ENCODE measurements around the gene INO80D. TPM values are rescaled to one million over a fixed set of nuclear protein-coding genes. Genes with fewer than 3 reads are reported as not detected.
A peak's percentile ranks its signal among the peaks of the same experiment; 100 is the strongest.

INO80D gene
- total and polyA plus RNA-seq, 2 of the 13 experiments (the other 11 are each of a cell fraction or from before 2014, with no cell fraction given): 7.6 to 7.9 TPM

DNA sequence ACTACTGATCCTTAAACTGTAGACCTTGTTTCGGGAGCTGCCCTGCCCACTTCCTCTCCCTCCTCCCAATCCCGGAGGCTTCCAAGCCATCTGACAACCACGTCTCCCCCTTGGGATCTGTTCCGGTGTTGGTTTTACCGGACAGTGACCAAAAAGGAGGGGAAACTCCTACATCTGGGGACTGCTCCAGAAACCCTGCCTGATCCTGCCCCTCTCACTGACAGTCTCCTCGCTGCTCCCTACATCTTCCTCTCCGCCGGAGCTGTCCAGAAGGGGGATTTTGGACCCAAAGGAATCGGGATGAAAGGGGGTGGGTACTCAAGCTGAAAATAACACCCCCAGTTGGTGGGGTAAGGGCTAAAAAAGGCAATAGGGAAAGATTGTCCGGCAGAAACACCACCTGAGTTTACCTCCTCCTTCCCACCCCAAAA, 1.5 kb downstream of the INO80D start (continued):
- TF ChIP-seq RNF2 (conservative IDR thresholded peaks at IDR 0.05; ENCODE audit: low read depth) (no peak), SNAPC2 (CRISPR knock-in tag; IDR thresholded peaks at IDR 0.05) (no peak), TOE1 (CRISPR knock-in tag; IDR thresholded peaks at IDR 0.05) (no peak), BHLHE40 (IDR thresholded peaks at IDR 0.05; ENCODE audit: low read length) (no peak), ZNF205 (CRISPR knock-in tag; IDR thresholded peaks at IDR 0.05) (0 out of 2 replicates have a peak, but pooled peaks have one; percentile 32)
- TF ChIP-seq, protein P1, sequence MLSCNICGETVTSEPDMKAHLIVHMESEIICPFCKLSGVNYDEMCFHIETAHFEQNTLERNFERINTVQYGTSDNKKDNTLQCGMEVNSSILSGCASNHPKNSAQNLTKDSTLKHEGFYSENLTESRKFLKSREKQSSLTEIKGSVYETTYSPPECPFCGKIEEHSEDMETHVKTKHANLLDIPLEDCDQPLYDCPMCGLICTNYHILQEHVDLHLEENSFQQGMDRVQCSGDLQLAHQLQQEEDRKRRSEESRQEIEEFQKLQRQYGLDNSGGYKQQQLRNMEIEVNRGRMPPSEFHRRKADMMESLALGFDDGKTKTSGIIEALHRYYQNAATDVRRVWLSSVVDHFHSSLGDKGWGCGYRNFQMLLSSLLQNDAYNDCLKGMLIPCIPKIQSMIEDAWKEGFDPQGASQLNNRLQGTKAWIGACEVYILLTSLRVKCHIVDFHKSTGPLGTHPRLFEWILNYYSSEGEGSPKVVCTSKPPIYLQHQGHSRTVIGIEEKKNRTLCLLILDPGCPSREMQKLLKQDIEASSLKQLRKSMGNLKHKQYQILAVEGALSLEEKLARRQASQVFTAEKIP (CRISPR knock-in tag; IDR thresholded peaks at IDR 0.05; ENCODE audit: borderline replicate concordance): no peak
- TF ChIP-seq, protein P2, sequence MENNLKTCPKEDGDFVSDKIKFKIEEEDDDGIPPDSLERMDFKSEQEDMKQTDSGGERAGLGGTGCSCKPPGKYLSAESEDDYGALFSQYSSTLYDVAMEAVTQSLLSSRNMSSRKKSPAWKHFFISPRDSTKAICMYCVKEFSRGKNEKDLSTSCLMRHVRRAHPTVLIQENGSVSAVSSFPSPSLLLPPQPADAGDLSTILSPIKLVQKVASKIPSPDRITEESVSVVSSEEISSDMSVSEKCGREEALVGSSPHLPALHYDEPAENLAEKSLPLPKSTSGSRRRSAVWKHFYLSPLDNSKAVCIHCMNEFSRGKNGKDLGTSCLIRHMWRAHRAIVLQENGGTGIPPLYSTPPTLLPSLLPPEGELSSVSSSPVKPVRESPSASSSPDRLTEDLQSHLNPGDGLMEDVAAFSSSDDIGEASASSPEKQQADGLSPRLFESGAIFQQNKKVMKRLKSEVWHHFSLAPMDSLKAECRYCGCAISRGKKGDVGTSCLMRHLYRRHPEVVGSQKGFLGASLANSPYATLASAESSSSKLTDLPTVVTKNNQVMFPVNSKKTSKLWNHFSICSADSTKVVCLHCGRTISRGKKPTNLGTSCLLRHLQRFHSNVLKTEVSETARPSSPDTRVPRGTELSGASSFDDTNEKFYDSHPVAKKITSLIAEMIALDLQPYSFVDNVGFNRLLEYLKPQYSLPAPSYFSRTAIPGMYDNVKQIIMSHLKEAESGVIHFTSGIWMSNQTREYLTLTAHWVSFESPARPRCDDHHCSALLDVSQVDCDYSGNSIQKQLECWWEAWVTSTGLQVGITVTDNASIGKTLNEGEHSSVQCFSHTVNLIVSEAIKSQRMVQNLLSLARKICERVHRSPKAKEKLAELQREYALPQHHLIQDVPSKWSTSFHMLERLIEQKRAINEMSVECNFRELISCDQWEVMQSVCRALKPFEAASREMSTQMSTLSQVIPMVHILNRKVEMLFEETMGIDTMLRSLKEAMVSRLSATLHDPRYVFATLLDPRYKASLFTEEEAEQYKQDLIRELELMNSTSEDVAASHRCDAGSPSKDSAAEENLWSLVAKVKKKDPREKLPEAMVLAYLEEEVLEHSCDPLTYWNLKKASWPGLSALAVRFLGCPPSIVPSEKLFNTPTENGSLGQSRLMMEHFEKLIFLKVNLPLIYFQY (CRISPR knock-in tag; IDR thresholded peaks at IDR 0.05; ENCODE audit: borderline replicate concordance): 0 out of 2 replicates have a peak, but pooled peaks have one; percentile 15
- TF ChIP-seq, protein P3, sequence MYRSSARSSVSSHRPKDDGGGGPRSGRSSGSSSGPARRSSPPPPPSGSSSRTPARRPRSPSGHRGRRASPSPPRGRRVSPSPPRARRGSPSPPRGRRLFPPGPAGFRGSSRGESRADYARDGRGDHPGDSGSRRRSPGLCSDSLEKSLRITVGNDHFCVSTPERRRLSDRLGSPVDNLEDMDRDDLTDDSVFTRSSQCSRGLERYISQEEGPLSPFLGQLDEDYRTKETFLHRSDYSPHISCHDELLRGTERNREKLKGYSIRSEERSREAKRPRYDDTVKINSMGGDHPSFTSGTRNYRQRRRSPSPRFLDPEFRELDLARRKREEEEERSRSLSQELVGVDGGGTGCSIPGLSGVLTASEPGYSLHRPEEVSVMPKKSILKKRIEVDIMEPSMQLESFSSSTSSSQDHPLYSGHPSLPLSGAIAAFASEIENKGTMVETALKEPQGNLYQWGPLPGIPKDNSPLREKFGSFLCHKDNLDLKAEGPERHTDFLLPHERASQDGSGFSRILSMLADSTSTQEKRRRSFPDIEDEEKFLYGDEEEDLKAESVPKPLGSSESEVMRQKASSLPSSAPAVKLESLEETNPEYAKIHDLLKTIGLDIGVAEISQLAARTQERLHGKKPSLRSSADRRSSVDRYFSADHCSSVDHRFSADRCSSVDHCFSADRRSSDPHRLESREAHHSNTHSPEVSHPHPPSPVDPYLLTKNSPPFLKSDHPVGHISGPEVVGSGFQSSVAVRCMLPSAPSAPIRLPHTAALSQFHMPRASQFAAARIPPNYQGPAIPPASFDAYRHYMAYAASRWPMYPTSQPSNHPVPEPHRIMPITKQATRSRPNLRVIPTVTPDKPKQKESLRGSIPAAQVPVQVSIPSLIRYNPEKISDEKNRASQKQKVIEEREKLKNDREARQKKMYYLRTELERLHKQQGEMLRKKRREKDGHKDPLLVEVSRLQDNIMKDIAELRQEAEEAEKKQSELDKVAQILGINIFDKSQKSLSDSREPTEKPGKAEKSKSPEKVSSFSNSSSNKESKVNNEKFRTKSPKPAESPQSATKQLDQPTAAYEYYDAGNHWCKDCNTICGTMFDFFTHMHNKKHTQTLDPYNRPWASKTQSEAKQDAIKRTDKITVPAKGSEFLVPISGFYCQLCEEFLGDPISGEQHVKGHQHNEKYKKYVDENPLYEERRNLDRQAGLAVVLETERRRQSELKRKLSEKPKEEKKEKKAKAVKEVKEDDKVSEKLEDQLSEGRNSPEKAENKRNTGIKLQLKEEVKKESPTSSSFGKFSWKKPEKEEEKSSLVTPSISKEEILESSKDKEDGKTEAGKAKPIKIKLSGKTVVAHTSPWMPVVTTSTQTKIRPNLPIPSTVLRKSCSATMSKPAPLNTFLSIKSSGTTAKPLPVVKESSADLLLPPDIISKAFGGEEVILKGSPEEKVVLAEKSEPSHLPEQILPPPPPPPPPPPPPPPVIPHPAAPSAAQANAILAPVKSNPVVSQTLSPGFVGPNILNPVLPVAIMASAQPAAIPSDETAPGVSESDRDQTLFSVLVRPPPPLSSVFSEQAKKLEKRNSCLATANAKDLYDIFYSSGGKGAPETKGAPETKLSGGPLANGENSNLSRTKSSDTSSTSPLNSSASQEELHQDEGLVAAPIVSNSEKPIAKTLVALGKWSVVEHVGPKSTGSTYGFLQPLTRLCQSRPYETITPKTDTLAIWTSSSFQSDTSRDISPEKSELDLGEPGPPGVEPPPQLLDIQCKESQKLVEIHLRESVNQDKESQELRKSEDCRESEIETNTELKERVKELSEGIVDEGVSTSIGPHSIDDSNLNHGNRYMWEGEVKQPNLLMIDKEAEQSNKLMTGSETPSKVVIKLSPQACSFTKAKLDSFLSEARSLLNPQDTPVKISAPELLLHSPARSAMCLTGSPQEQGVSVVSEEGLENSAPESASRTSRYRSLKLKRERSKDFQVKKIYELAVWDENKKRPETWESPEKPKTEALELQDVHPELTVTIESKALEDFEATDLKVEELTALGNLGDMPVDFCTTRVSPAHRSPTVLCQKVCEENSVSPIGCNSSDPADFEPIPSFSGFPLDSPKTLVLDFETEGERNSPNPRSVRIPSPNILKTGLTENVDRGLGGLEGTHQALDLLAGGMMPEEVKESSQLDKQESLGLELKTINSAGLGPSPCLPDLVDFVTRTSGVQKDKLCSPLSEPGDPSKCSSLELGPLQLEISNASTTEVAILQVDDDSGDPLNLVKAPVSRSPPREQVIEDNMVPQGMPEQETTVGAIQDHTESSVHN (CRISPR knock-in tag; IDR thresholded peaks at IDR 0.05): no peak
- TF ChIP-seq, protein P4, sequence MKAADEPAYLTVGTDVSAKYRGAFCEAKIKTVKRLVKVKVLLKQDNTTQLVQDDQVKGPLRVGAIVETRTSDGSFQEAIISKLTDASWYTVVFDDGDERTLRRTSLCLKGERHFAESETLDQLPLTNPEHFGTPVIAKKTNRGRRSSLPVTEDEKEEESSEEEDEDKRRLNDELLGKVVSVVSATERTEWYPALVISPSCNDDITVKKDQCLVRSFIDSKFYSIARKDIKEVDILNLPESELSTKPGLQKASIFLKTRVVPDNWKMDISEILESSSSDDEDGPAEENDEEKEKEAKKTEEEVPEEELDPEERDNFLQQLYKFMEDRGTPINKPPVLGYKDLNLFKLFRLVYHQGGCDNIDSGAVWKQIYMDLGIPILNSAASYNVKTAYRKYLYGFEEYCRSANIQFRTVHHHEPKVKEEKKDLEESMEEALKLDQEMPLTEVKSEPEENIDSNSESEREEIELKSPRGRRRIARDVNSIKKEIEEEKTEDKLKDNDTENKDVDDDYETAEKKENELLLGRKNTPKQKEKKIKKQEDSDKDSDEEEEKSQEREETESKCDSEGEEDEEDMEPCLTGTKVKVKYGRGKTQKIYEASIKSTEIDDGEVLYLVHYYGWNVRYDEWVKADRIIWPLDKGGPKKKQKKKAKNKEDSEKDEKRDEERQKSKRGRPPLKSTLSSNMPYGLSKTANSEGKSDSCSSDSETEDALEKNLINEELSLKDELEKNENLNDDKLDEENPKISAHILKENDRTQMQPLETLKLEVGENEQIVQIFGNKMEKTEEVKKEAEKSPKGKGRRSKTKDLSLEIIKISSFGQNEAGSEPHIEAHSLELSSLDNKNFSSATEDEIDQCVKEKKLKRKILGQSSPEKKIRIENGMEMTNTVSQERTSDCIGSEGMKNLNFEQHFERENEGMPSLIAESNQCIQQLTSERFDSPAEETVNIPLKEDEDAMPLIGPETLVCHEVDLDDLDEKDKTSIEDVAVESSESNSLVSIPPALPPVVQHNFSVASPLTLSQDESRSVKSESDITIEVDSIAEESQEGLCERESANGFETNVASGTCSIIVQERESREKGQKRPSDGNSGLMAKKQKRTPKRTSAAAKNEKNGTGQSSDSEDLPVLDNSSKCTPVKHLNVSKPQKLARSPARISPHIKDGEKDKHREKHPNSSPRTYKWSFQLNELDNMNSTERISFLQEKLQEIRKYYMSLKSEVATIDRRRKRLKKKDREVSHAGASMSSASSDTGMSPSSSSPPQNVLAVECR (CRISPR knock-in tag; IDR thresholded peaks at IDR 0.05; ENCODE audit: borderline replicate concordance): peak; percentile 36; the same call in 1 of the 2 replicates

Measured in HepG2 (cell line).